Posterior vena cava (tissue), 2 donors: ENCODE data around the gene MROH9. TPM values are rescaled to one million over a fixed set of nuclear protein-coding genes. Genes with fewer than 3 reads are reported as not detected.
"Not testable (repeated sequence)": the region's sequence is repeated elsewhere in the genome, so short reads cannot be mapped to it uniquely, and the experiment has no call there.

Experiments
- DNase-seq: peaks from one replicate; pipeline ENCODE4 v3.0.0-alpha.2; 2020; ENCODE audit warnings: low spot score
- intact Hi-C, 2 donors: fragments of 100-400 bp; cut with DNase I; formaldehyde crosslinking; loops; one replicate each; pipeline versions ENCODE4 v1.14.1 to v1.14.2; 2022 to 2023
- long read RNA-seq, 2 donors: library from polyadenylated mRNA; unstranded; transcript quantifications; one replicate each; pipeline ENCODE4 v2.0.0, GENCODE V29; 2020 to 2021
- total RNA-seq, 2 donors: library from RNA; stranded (reverse); fragmentation: NEBNext Ultra II Directional; extraction: Animal tissue kit (Norgen Biotek cat#: 25700); gene quantifications; one replicate each; pipeline ENCODE4 v1.2.1, GENCODE V29; 2021
- donor health status: DM: yes; HTN: yes; CAD: no.
- donor health status: DM: yes; HTN: yes; CAD: no.

Gene MROH9
- under 1 TPM; 0.24 to 0.46 TPM for total RNA-seq
- long read RNA-seq, donor 1 = 0 reads
- long read RNA-seq, donor 2 = 0 reads

- DNase-seq = no peak
- intact Hi-C loops = no loop called here
Observed at GRCh38 chr1:170935231-170935630, at the start of gene MROH9. MROH9 (plus strand) TSS chr1:170935534; CDS start chr1:170945557, 10,023 bp downstream.

- intact Hi-C loops = no loop called here
- no peak for DNase-seq
Observed at GRCh38 chr1:170885551-170885950, 49.8 kb upstream of the MROH9 start.

GRCh38 chr1:170886460-170886859 is 48.9 kb upstream of the MROH9 start:
- no peak for DNase-seq
- intact Hi-C loops = no loop called here

- DNase-seq = no peak
- intact Hi-C loops = no loop called here
Observed at GRCh38 chr1:170887726-170888125, 47.6 kb upstream of the MROH9 start.

- intact Hi-C loops = no loop called here
- DNase-seq = no peak
Observed at GRCh38 chr1:170891872-170892271, 43.5 kb upstream of the MROH9 start.

- DNase-seq = no peak
- intact Hi-C loops = no loop called here
Observed at GRCh38 chr1:170893655-170894297, 41.6 kb upstream of the MROH9 start.

- DNase-seq = no peak
- intact Hi-C loops = no loop called here
Observed at GRCh38 chr1:170903961-170904360, 31.4 kb upstream of the MROH9 start.

GRCh38 chr1:170908942-170909341 is 26.4 kb upstream of the MROH9 start:
- intact Hi-C loops = no loop called here
- DNase-seq = no peak

- DNase-seq = no peak
- intact Hi-C loops = no loop called here
Observed at GRCh38 chr1:170910273-170910672, 25.1 kb upstream of the MROH9 start.

- intact Hi-C loops = no loop called here
- DNase-seq = no peak
Observed at GRCh38 chr1:170917373-170917772, 18.0 kb upstream of the MROH9 start.

- intact Hi-C loops, DNase-seq: not testable (repeated sequence)
Observed at GRCh38 chr1:170924656-170925055, 10.7 kb upstream of the MROH9 start.

GRCh38 chr1:170927955-170928840 is 7.1 kb upstream of the MROH9 start:
- intact Hi-C loops = no loop called here
- no peak for DNase-seq

- intact Hi-C loops = no loop called here
- no peak for DNase-seq
Observed at GRCh38 chr1:170929412-170929834, 5.9 kb upstream of the MROH9 start.

GRCh38 chr1:170929835-170930554 is 5.3 kb upstream of the MROH9 start:
- no peak for DNase-seq
- intact Hi-C loops = no loop called here

GRCh38 chr1:170931650-170932049 is 3.7 kb upstream of the MROH9 start:
- DNase-seq = no peak
- intact Hi-C loops = no loop called here

GRCh38 chr1:170932236-170932635 is 3.1 kb upstream of the MROH9 start:
- no peak for DNase-seq
- intact Hi-C loops = no loop called here

- intact Hi-C loops = no loop called here
- no peak for DNase-seq
Observed at GRCh38 chr1:170938281-170938680, 2.9 kb downstream of the MROH9 start.

GRCh38 chr1:170939476-170939875 is 4.1 kb downstream of the MROH9 start:
- intact Hi-C loops = no loop called here
- DNase-seq = no peak

- DNase-seq, intact Hi-C loops: not testable (repeated sequence)
Observed at GRCh38 chr1:170951744-170952143, 16.4 kb downstream of the MROH9 start.

GRCh38 chr1:170959385-170959784 is 24.1 kb downstream of the MROH9 start:
- DNase-seq = no peak
- intact Hi-C loops = no loop called here
